Measurements from ENCODE around the gene NDUFAF8. TPM values are rescaled to one million over a fixed set of nuclear protein-coding genes. Genes with fewer than 3 reads are reported as not detected.

The NDUFAF8 gene
- total RNA-seq, 1 experiment from 2014 or later: 60.1 TPM

- no peaks in the 10 kb centered on the region for H3K27me3 ChIP-seq (ENCODE audit: insufficient read depth, low read length)
- no peak overlapping the region for H4K5ac ChIP-seq (ENCODE audit: insufficient read length, low read depth, low read length)
- H3K27me3 Mint-ChIP-seq (ENCODE audit: low read depth): no peaks in the 10 kb centered on the region
- H3T11ph ChIP-seq (ENCODE audit: low read length): no peak overlapping the region
- H3K9me3 ChIP-seq (ENCODE audit: control insufficient read depth, low read depth, low read length): no peaks in the 10 kb centered on the region
- no peak overlapping the region for H2BK5ac ChIP-seq (ENCODE audit: insufficient read length, low read length)
- H2BK12ac ChIP-seq (ENCODE audit: insufficient read length, low read depth, low read length): no peak overlapping the region
- no peak overlapping the region for H3K9ac ChIP-seq (ENCODE audit: extremely low read depth, insufficient read length, low read length)
- H3K4me2 ChIP-seq (ENCODE audit: insufficient read depth, insufficient read length, low read length): no peak overlapping the region
- H3K18ac ChIP-seq (ENCODE audit: insufficient read length, low read depth, low read length): no peak overlapping the region
- H2AFZ ChIP-seq (ENCODE audit: low read length): no peak overlapping the region
- no peaks in the 10 kb centered on the region for H3K4me1 ChIP-seq (ENCODE audit: insufficient read depth, low read length)
- no peak overlapping the region; a peak in 1 of 7 replicates for H3K27ac Mint-ChIP-seq
- TF ChIP-seq CTCF (conservative IDR thresholded peaks at IDR 0.05): no peak
- no peaks in the 10 kb centered on the region for H3K23me2 ChIP-seq (ENCODE audit: insufficient read length, low read depth, low read length, poor library complexity, severe bottlenecking)
- no peak for DNase-seq
- peaks cover 0 to 10% (median 6%) of the 10 kb centered on the region in 3 experiments; a peak in 5 of 7 replicates for H3K36me3 Mint-ChIP-seq (ENCODE audit: insufficient read depth in 1 of 3, low read depth in 3 of 3)
- no peaks in the 10 kb centered on the region for H3K9me3 Mint-ChIP-seq
- no peak overlapping the region for H3K4me3 Mint-ChIP-seq
- H3K56ac ChIP-seq (ENCODE audit: insufficient read length, low read depth, low read length): no peak overlapping the region
- H3K4ac ChIP-seq (ENCODE audit: low read depth, low read length): no peak overlapping the region
- H3K79me1 ChIP-seq (ENCODE audit: insufficient read depth, low read depth, low read length, poor library complexity, severe bottlenecking): no peaks in the 10 kb centered on the region
- H4K20me1 ChIP-seq (ENCODE audit: control insufficient read depth, insufficient read depth, insufficient read length): no peaks in the 10 kb centered on the region
- no peak overlapping the region for H2BK15ac ChIP-seq (ENCODE audit: low read depth, low read length)
- no peaks in the 10 kb centered on the region for H3K79me2 ChIP-seq (ENCODE audit: insufficient read depth, low read length)
- H2AK5ac ChIP-seq (ENCODE audit: insufficient read length, low read length): no peak overlapping the region
- no peaks in the 10 kb centered on the region for H3K4me1 Mint-ChIP-seq
- H4K91ac ChIP-seq (ENCODE audit: insufficient read length, low read depth, low read length): no peak overlapping the region
- no peak overlapping the region for H4K8ac ChIP-seq (replicated peaks; ENCODE audit: insufficient read length, low read depth, low read length)
- no peak overlapping the region for H2BK20ac ChIP-seq (ENCODE audit: low read depth, low read length, poor library complexity, severe bottlenecking)
- no peak overlapping the region for H3K27ac ChIP-seq (ENCODE audit: insufficient read length, low read depth, low read length)
- no peak overlapping the region for H3K14ac ChIP-seq (ENCODE audit: insufficient read depth, low read length)
- no CpG with 5 or more reads among the region's 14 CpGs for WGBS (ENCODE audit: extremely low coverage, insufficient read length, low lambda C conversion rate)
- no peak overlapping the region for H2BK120ac ChIP-seq (ENCODE audit: low read depth, low read length, poor library complexity, severe bottlenecking)
- no peak overlapping the region for H3K23ac ChIP-seq (ENCODE audit: insufficient read length, low read depth, low read length)
These were observed 47.5 kb upstream of the NDUFAF8 start for GRCh38 chr17:81191646-81192045.
